AG04449 (cell line): ENCODE measurements around the gene ALDH1A3.

ENCODE experiments used
- CTCF ChIA-PET: fragments of 350-600 bp; formaldehyde crosslinking; extraction: SDS; loops from one replicate; lab custom pipeline; 2021; ENCODE audit warnings: antibody characterized with exemption; lab: Yijun Ruan, JAX
- POLR2A ChIA-PET: fragments of 400-600, 350-600 bp; formaldehyde crosslinking; extraction: SDS; loops from one replicate; lab custom pipeline; 2020; ENCODE audit warnings: antibody characterized with exemption, inconsistent platforms; lab: Yijun Ruan, JAX
- DNase-seq: peaks from one replicate; pipeline ENCODE4 v3.0.0-alpha.2; 2010; ENCODE audit warnings: low read depth, low spot score
- H3K4me3 ChIP-seq: 2 replicates; pipeline ENCODE4 v1.5.1; 2011; ENCODE audit warnings: low read depth, mild to moderate bottlenecking, control low read depth, low read length
- CTCF ChIP-seq: IDR thresholded peaks from one replicate; pipeline ENCODE4 v1.5.1; 2011; ENCODE audit warnings: mild to moderate bottlenecking, moderate library complexity, low read length, control low read depth, inconsistent platforms; ENCODE audit not compliant: insufficient read depth; ENCODE audit errors: missing control alignments

ALDH1A3 gene

GRCh38 chr15:100942656-100943425, 63.2 kb downstream of the ALDH1A3 start:
- no peak for DNase-seq
- H3K4me3 ChIP-seq, result no peak overlapping the region
- ChIA-PET CTCF (interaction anchor here (0.6 to 4.4 kb wide), 6 partner anchors 23 to 317 kb away, joined by 3 to 33 read pairs (median 4); partner anchors contain the start of gene LRRK1), POLR2A (interaction anchor here (1.1 kb wide), 1 partner anchor 15 kb away, joined by 3 read pairs; no protein-coding TSS in a partner anchor)
- no peak for TF ChIP-seq CTCF

GRCh38 chr15:100944244-100944895, 64.7 kb downstream of the ALDH1A3 start:
- DNase-seq, result no peak
- POLR2A ChIA-PET, result no interaction called here
- no peak for TF ChIP-seq CTCF
- CTCF ChIA-PET, result interaction anchor here (0.9 to 4.4 kb wide), 8 partner anchors 9 to 319 kb away, joined by 3 to 33 read pairs (median 3); partner anchors contain the start of gene LRRK1
- peak overlapping the region; percentile 0 for H3K4me3 ChIP-seq

GRCh38 chr15:100944986-100945385, 65.4 kb downstream of the ALDH1A3 start:
- no peak for TF ChIP-seq CTCF
- POLR2A ChIA-PET, result no interaction called here
- H3K4me3 ChIP-seq, result no peak overlapping the region
- DNase-seq, result no peak
- CTCF ChIA-PET, result interaction anchor here (1.0 to 4.4 kb wide), 5 partner anchors 10 to 63 kb away, joined by 3 to 33 read pairs (median 3); partner anchors contain the start of gene LRRK1

GRCh38 chr15:100947760-100948429, 68.3 kb downstream of the ALDH1A3 start:
- POLR2A ChIA-PET, result no interaction called here
- H3K4me3 ChIP-seq, result no peak overlapping the region
- CTCF ChIA-PET, result interaction anchor here (0.8 to 2.5 kb wide), 3 partner anchors 10 to 60 kb away, joined by 3 to 10 read pairs (median 3); no protein-coding TSS in a partner anchor
- TF ChIP-seq CTCF, result no peak
- DNase-seq, result no peak

- TF ChIP-seq CTCF, result no peak
- ChIA-PET CTCF (interaction anchor here (1.0 to 2.5 kb wide), 2 partner anchors 10 to 60 kb away, joined by 3 to 10 read pairs; no protein-coding TSS in a partner anchor), POLR2A (no interaction called here)
- DNase-seq, result no peak
- no peak overlapping the region for H3K4me3 ChIP-seq
Measured at GRCh38 chr15:100948430-100948762, 68.8 kb downstream of the ALDH1A3 start.

- H3K4me3 ChIP-seq, result no peak overlapping the region
- ChIA-PET POLR2A (no interaction called here), CTCF (interaction anchor here (1.2 to 1.3 kb wide), 2 partner anchors 20 to 58 kb away, joined by 3 read pairs; no protein-coding TSS in a partner anchor)
- no peak for TF ChIP-seq CTCF
- no peak for DNase-seq
Measured at GRCh38 chr15:100949691-100950090, 70.1 kb downstream of the ALDH1A3 start.
